CD4-positive, alpha-beta T cell (primary cell): ENCODE data around the gene GALNT18. TPM values are rescaled to one million over a fixed set of nuclear protein-coding genes. Genes with fewer than 3 reads are reported as not detected.

Experiments
- ATAC-seq: fragments of 200-7000 bp; cut with Tn5 transposase; one replicate; pipeline ENCODE4 v1.10.0; 2022; ENCODE audit warnings: mild to moderate bottlenecking; ENCODE audit not compliant: poor library complexity
- CTCF ChIA-PET: fragments of 350-600 bp; sonication (Branson Sonifier 250); formaldehyde crosslinking; loops from one replicate; lab custom pipeline; 2021; ENCODE audit warnings: antibody characterized with exemption, inconsistent platforms; lab: Charles Lee
- POLR2A ChIA-PET: fragments of 350-600 bp; sonication (Branson Sonifier 250); formaldehyde crosslinking; loops from one replicate; lab custom pipeline; 2021; ENCODE audit warnings: antibody characterized with exemption, inconsistent platforms; lab: Charles Lee
- DNase-seq, 14 experiments: peaks; one replicate each; pipeline ENCODE4 v3.0.0-alpha.2; 2013 to 2020; ENCODE audit warnings: mixed read lengths in 2 of 14
- H3K27ac ChIP-seq, 2 donors: one replicate each; pipeline versions ENCODE4 v1.5.1 to v1.7.0; 2013; ENCODE audit warnings: low read length in 2 of 2, low read depth in 1 of 2, mild to moderate bottlenecking in 1 of 2
- H3K27me3 ChIP-seq, 2 experiments: 1 replicate in 1 of 2; 2 replicates in 1 of 2; pipeline versions ENCODE4 v1.6.1 to v1.7.0; 2013; ENCODE audit warnings: low read length in 2 of 2, control low read depth in 1 of 2, mild to moderate bottlenecking in 1 of 2, moderate library complexity in 1 of 2; ENCODE audit not compliant: insufficient read depth in 2 of 2, control insufficient read depth in 1 of 2
- H3K36me3 ChIP-seq: one replicate; pipeline ENCODE4 v1.6.1; 2013; ENCODE audit warnings: low read length, control low read depth; ENCODE audit not compliant: insufficient read depth
- H3K4me1 ChIP-seq: one replicate; pipeline ENCODE4 v1.6.1; 2013; ENCODE audit warnings: low read length, control low read depth; ENCODE audit not compliant: insufficient read depth
- H3K4me3 ChIP-seq: one replicate; pipeline ENCODE4 v1.5.1; 2013; ENCODE audit warnings: mild to moderate bottlenecking, low read length, moderate library complexity
- H3K9me3 ChIP-seq, 2 experiments: 1 replicate in 1 of 2; 2 replicates in 1 of 2; pipeline versions ENCODE4 v1.6.1 to v1.7.0; 2013; ENCODE audit warnings: low read length in 2 of 2, mild to moderate bottlenecking in 2 of 2, control low read depth in 1 of 2, moderate library complexity in 1 of 2; ENCODE audit not compliant: control insufficient read depth in 1 of 2, insufficient read depth in 1 of 2
- H3K27ac Mint-ChIP-seq: one replicate; pipeline ENCODE4 v1.8.0; 2020; ENCODE audit warnings: mixed read lengths
- H3K27me3 Mint-ChIP-seq: one replicate; pipeline ENCODE4 v1.8.0; 2021; ENCODE audit warnings: mixed read lengths
- H3K36me3 Mint-ChIP-seq: one replicate; pipeline ENCODE4 v1.8.0; 2021; ENCODE audit warnings: low read depth, mixed read lengths
- H3K4me1 Mint-ChIP-seq: one replicate; pipeline ENCODE4 v1.8.0; 2021; ENCODE audit warnings: low read depth, mixed read lengths
- H3K4me3 Mint-ChIP-seq: one replicate; pipeline ENCODE4 v1.8.0; 2020; ENCODE audit warnings: mild to moderate bottlenecking, mixed read lengths
- H3K9me3 Mint-ChIP-seq: one replicate; pipeline ENCODE4 v1.8.0; 2020; ENCODE audit warnings: mixed read lengths
- CTCF ChIP-seq: fragments of 200-600 bp; IDR thresholded peaks from one replicate; pipeline ENCODE4 v1.8.0; 2022; ENCODE audit warnings: antibody characterized with exemption, mild to moderate bottlenecking
- intact Hi-C, 2 experiments: fragments of 100-400 bp; cut with DNase I in 1 of 2; cut with micrococcal nuclease in 1 of 2; formaldehyde crosslinking; loops; one replicate each; pipeline versions ENCODE4 v1.15.1 to v1.9.0; 2023 to 2025; cut with DNase I, micrococcal nuclease
- total RNA-seq, 174 experiments: library from RNA in 2 of 174; stranded (reverse) in 2 of 174; gene quantifications; one replicate each; pipeline ENCODE4 v1.2.3 and lab custom pipeline; 2021 to 2026

GALNT18 gene
- total RNA-seq, 2 experiments from 2014 or later = 0.08 TPM; not detected in 1

DNA sequence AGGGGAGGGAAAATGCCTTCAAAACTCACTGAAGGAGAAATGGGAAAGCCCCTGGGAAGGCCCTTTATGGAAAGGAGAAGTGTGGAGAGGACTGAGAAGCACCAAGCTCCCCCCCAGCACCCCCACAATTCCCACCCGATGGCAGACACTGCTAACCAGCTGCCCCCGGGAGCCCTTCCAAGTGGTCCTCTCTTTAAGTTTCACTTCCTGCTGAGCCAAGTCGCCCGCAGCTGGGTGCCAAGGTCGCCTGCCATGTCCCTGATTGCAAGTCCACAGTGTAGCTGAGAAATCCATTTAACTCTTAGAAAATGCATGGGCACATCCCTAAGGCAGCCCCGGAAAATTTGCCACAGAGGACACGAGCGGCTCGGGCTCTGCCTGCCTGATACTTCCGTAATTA lies 68.2 kb downstream of the GALNT18 start:
- intact Hi-C loops = no loop called here
- TF ChIP-seq CTCF = no peak
- no peaks in the 10 kb centered on the region for H3K4me1 ChIP-seq
- Mint-ChIP-seq H3K9me3 (no peaks in the 10 kb centered on the region), H3K27ac (no peak overlapping the region), H3K4me3 (no peak overlapping the region), H3K4me1 (no peaks in the 10 kb centered on the region), H3K27me3 (peaks cover 6% of the 10 kb centered on the region), H3K36me3 (no peaks in the 10 kb centered on the region)
- H3K27ac ChIP-seq = no peak overlapping the region
- peaks cover 0 to 4% of the 10 kb centered on the region in 2 experiments for H3K9me3 ChIP-seq
- no peak for DNase-seq
- no peak for ATAC-seq
- ChIA-PET POLR2A (no interaction called here), CTCF (no interaction called here)
- H3K4me3 ChIP-seq = no peak overlapping the region
- no peaks in the 10 kb centered on the region for H3K36me3 ChIP-seq
- peaks cover 3% of the 10 kb centered on the region in 2 experiments for H3K27me3 ChIP-seq

DNA sequence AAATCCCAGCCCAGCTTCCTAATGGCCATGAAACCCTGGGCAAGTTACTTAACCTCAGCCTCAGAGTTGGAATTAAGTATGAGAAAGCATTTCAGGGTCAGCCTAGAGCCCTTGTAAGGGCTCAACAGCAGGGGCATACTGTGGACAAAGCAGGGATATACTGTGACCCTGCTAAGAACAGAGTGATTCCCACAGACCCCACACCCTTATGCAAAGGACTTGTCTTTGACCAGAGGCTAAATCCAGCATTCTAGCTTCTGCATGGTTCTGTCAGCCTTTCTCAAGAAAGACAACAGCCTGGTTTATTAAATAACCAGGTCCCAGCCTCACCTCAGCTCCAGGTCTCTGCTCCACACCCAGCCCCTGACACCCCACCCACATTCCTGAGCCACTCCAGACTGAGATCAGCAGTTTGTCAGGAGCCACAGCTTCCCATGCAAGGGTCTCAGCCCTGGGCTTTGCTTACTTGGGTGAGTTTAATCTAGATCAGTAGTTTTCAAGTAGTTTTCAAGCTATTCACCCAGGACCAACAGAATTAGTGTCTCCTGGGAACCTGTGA lies 69.2 kb downstream of the GALNT18 start:
- CTCF ChIA-PET = no interaction called here
- H3K27ac Mint-ChIP-seq = no peak overlapping the region

GRCh38 chr11:11550534-11550933 lies 71.3 kb downstream of the GALNT18 start:
- DNase-seq (no peak), ATAC-seq (no peak)
- intact Hi-C loops = no loop called here
- H3K27ac ChIP-seq = no peak overlapping the region
- H3K4me3 ChIP-seq = no peak overlapping the region
- no peaks in the 10 kb centered on the region for H3K36me3 Mint-ChIP-seq
- H3K4me1 ChIP-seq = no peaks in the 10 kb centered on the region
- no peak for TF ChIP-seq CTCF
- no peak overlapping the region for H3K4me3 Mint-ChIP-seq
- peaks cover 3% of the 10 kb centered on the region in 2 experiments for H3K27me3 ChIP-seq
- no peaks in the 10 kb centered on the region for H3K36me3 ChIP-seq
- no peaks in the 10 kb centered on the region for H3K9me3 Mint-ChIP-seq
- peaks cover 0 to 4% of the 10 kb centered on the region in 2 experiments for H3K9me3 ChIP-seq
- CTCF ChIA-PET = no interaction called here
- no peak overlapping the region for H3K27ac Mint-ChIP-seq
- peaks cover 6% of the 10 kb centered on the region for H3K27me3 Mint-ChIP-seq
- no peaks in the 10 kb centered on the region for H3K4me1 Mint-ChIP-seq
- POLR2A ChIA-PET = interaction anchor here (0.7 kb wide), 1 partner anchor 14 kb away, joined by 5 read pairs; no protein-coding TSS in a partner anchor

More for the DNA sequence above, 69.2 kb downstream of the GALNT18 start:
- Histone ChIP-seq H3K27ac (no peak overlapping the region), H3K36me3 (no peaks in the 10 kb centered on the region), H3K9me3 (peaks cover 0 to 4% of the 10 kb centered on the region in 2 experiments), H3K27me3 (peaks cover 3% of the 10 kb centered on the region in 2 experiments), H3K4me3 (no peak overlapping the region), H3K4me1 (no peaks in the 10 kb centered on the region)
- no peak for TF ChIP-seq CTCF
- intact Hi-C loops = no loop called here
- Mint-ChIP-seq H3K9me3 (no peaks in the 10 kb centered on the region), H3K4me1 (no peaks in the 10 kb centered on the region), H3K27me3 (peaks cover 6% of the 10 kb centered on the region), H3K36me3 (no peaks in the 10 kb centered on the region), H3K4me3 (no peak overlapping the region)
- DNase-seq = no peak
- POLR2A ChIA-PET = no interaction called here
- no peak for ATAC-seq
